ENCODE data around the gene SLC17A5. TPM values are rescaled to one million over a fixed set of nuclear protein-coding genes. Genes with fewer than 3 reads are reported as not detected.
"Not testable (repeated sequence)": the region's sequence is repeated elsewhere in the genome, so short reads cannot be mapped to it uniquely, and the experiment has no call there.

Gene SLC17A5
- total RNA-seq, 1 donor from 2014 or later, result 7.3 TPM

GRCh38 chr6:73636048-73636447, 17.7 kb downstream of the SLC17A5 start:
- DNase-seq (ENCODE audit: low spot score), result no peak
- intact Hi-C loops (cut with DNase I), result no loop called here

GRCh38 chr6:73632346-73632745, 21.4 kb downstream of the SLC17A5 start:
- no peak for DNase-seq (ENCODE audit: low spot score)
- intact Hi-C loops (cut with DNase I), result no loop called here

GRCh38 chr6:73631849-73632248, 21.9 kb downstream of the SLC17A5 start:
- no peak for DNase-seq (ENCODE audit: low spot score)
- intact Hi-C loops (cut with DNase I), result no loop called here

GRCh38 chr6:73630401-73630800, 23.4 kb downstream of the SLC17A5 start:
- DNase-seq (ENCODE audit: low spot score), result no peak
- intact Hi-C loops (cut with DNase I), result no loop called here

- DNase-seq (ENCODE audit: low spot score), result no peak
- intact Hi-C loops (cut with DNase I), result no loop called here
Measured at GRCh38 chr6:73624896-73625295, 28.9 kb downstream of the SLC17A5 start.

- intact Hi-C loops (cut with DNase I); DNase-seq (ENCODE audit: low spot score): not testable (repeated sequence)
Measured at GRCh38 chr6:73623480-73623879, 30.3 kb downstream of the SLC17A5 start.

GRCh38 chr6:73618082-73618481, 35.7 kb downstream of the SLC17A5 start:
- intact Hi-C loops (cut with DNase I); DNase-seq (ENCODE audit: low spot score): not testable (repeated sequence)

- intact Hi-C loops (cut with DNase I), result no loop called here
- DNase-seq (ENCODE audit: low spot score), result no peak
Measured at GRCh38 chr6:73614802-73615201, 39.0 kb downstream of the SLC17A5 start.

GRCh38 chr6:73613806-73614536, 39.8 kb downstream of the SLC17A5 start:
- intact Hi-C loops (cut with DNase I), result no loop called here
- no peak for DNase-seq (ENCODE audit: low spot score)

- intact Hi-C loops (cut with DNase I), result no loop called here
- no peak for DNase-seq (ENCODE audit: low spot score)
Measured at GRCh38 chr6:73612611-73613010, 41.2 kb downstream of the SLC17A5 start.

GRCh38 chr6:73610444-73611275, 43.1 kb downstream of the SLC17A5 start:
- intact Hi-C loops (cut with DNase I), result loop anchor here (1.0 kb wide), 1 partner anchor 95 kb away; no protein-coding TSS in a partner anchor
- no peak for DNase-seq (ENCODE audit: low spot score)

GRCh38 chr6:73608761-73609160, 45.0 kb downstream of the SLC17A5 start:
- intact Hi-C loops (cut with DNase I), result no loop called here
- DNase-seq (ENCODE audit: low spot score), result no peak

GRCh38 chr6:73606428-73606827, 47.4 kb downstream of the SLC17A5 start:
- DNase-seq (ENCODE audit: low spot score), result no peak
- intact Hi-C loops (cut with DNase I), result no loop called here

GRCh38 chr6:73604461-73604860, 49.3 kb downstream of the SLC17A5 start:
- intact Hi-C loops (cut with DNase I), result no loop called here
- DNase-seq (ENCODE audit: low spot score), result no peak

GRCh38 chr6:73604020-73604419, 49.8 kb downstream of the SLC17A5 start:
- DNase-seq (ENCODE audit: low spot score), result no peak
- intact Hi-C loops (cut with DNase I), result no loop called here

- intact Hi-C loops (cut with DNase I), result no loop called here
Measured at GRCh38 chr6:73586416-73586974, 67.3 kb downstream of the SLC17A5 start.

GRCh38 chr6:73585566-73586415, 68.0 kb downstream of the SLC17A5 start:
- no peak for DNase-seq (ENCODE audit: low spot score)
- intact Hi-C loops (cut with DNase I), result no loop called here

More at GRCh38 chr6:73586416-73586974, 67.3 kb downstream of the SLC17A5 start:
- DNase-seq (ENCODE audit: low spot score), result no peak

- intact Hi-C loops (cut with DNase I), result no loop called here
- no peak for DNase-seq (ENCODE audit: low spot score)
Measured at GRCh38 chr6:73581293-73581692, 72.5 kb downstream of the SLC17A5 start.

Data from cardiac septum (tissue), 1 donor.